Skeletal muscle tissue (tissue), 4 donors: ENCODE results near the gene BRI3BP. TPM values are rescaled to one million over a fixed set of nuclear protein-coding genes. Genes with fewer than 3 reads are reported as not detected.
A peak's percentile ranks its signal among the peaks of the same experiment; 100 is the strongest.

Source experiments
- H3K27ac ChIP-seq: one replicate; pipeline ENCODE4 v1.7.0; 2013; ENCODE audit warnings: mild to moderate bottlenecking, low read depth, low read length, inconsistent platforms
- H3K27me3 ChIP-seq, 3 donors: one replicate each; pipeline ENCODE4 v1.7.0; 2013; ENCODE audit warnings: low read length in 3 of 3; ENCODE audit not compliant: control insufficient read depth in 3 of 3, insufficient read depth in 3 of 3
- H3K36me3 ChIP-seq, 3 donors: one replicate each; pipeline ENCODE4 v1.7.0; 2013; ENCODE audit warnings: low read length in 3 of 3; ENCODE audit not compliant: control insufficient read depth in 3 of 3, insufficient read depth in 3 of 3
- H3K4me1 ChIP-seq, 3 donors: one replicate each; pipeline ENCODE4 v1.7.0; 2013; ENCODE audit warnings: low read length in 3 of 3, mild to moderate bottlenecking in 3 of 3; ENCODE audit not compliant: control insufficient read depth in 3 of 3, insufficient read depth in 3 of 3
- H3K4me3 ChIP-seq, 3 donors: one replicate each; pipeline ENCODE4 v1.7.0; 2013; ENCODE audit warnings: low read length in 3 of 3
- H3K9ac ChIP-seq, 3 donors: one replicate each; pipeline ENCODE4 v1.7.0; 2013; ENCODE audit warnings: low read length in 3 of 3, mild to moderate bottlenecking in 3 of 3, moderate library complexity in 2 of 3, low read depth in 1 of 3
- H3K9me3 ChIP-seq, 3 donors: one replicate each; pipeline ENCODE4 v1.7.0; 2013; ENCODE audit warnings: low read length in 3 of 3; ENCODE audit not compliant: control insufficient read depth in 3 of 3
- total RNA-seq: library from RNA; depleted of rRNA; stranded (reverse); fragments of >200 nt; gene quantifications from one replicate; pipeline ENCODE4 v1.2.3, GENCODE V29; 2014
- donor health status: Osteomylitis.

The BRI3BP gene
- total RNA-seq, 1 donor from 2014 or later = 4.2 TPM

GRCh38 chr12:125033288-125033687 lies 39.8 kb downstream of the BRI3BP start:
- no peaks in the 10 kb centered on the region for H3K27me3 ChIP-seq
- H3K27ac ChIP-seq = no peak overlapping the region
- no peak overlapping the region for H3K4me3 ChIP-seq
- no peaks in the 10 kb centered on the region for H3K4me1 ChIP-seq
- H3K9me3 ChIP-seq = no peaks in the 10 kb centered on the region
- H3K9ac ChIP-seq = no peak overlapping the region
- H3K36me3 ChIP-seq = no peaks in the 10 kb centered on the region

- H3K4me3 ChIP-seq = no peak overlapping the region
- no peaks in the 10 kb centered on the region for H3K4me1 ChIP-seq
- H3K9ac ChIP-seq = no peak overlapping the region
- H3K27ac ChIP-seq = no peak overlapping the region
- no peaks in the 10 kb centered on the region for H3K9me3 ChIP-seq
- no peaks in the 10 kb centered on the region for H3K36me3 ChIP-seq
- no peaks in the 10 kb centered on the region for H3K27me3 ChIP-seq
Observed at GRCh38 chr12:125038976-125039625, 45.7 kb downstream of the BRI3BP start.

- peaks cover 0 to 4% (median 2%) of the 10 kb centered on the region in 3 donors for H3K4me1 ChIP-seq
- H3K4me3 ChIP-seq = peak overlapping the region; percentile 72 to 88 (median 78)
- H3K27me3 ChIP-seq = no peaks in the 10 kb centered on the region
- H3K36me3 ChIP-seq = no peaks in the 10 kb centered on the region
- peak overlapping the region in 2 of 3 donors; percentile 57 to 76 for H3K9ac ChIP-seq
- H3K27ac ChIP-seq = no peak overlapping the region
- no peaks in the 10 kb centered on the region for H3K9me3 ChIP-seq
Observed at GRCh38 chr12:125049093-125049458, 55.6 kb downstream of the BRI3BP start.

DNA sequence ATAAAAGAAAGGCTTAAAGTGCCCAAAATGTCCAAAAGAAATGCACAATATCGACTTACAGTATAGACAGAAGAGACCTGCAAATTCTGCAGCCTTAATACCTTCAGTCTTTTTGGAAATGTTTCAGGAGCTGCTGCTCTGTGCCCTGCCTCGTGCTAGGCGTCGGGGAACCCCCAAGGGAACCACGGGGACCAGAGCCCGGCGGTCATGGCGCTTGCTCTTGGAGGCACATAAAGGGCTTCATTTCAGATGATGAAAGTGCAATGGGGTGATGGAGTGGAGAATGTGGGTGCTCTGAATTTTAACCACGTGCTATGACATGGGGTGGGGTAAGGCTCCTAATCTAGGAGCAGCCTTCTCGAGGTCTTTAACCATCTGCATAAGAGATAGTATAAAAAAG lies 57.0 kb downstream of the BRI3BP start:
- no peak overlapping the region for H3K4me3 ChIP-seq

DNA sequence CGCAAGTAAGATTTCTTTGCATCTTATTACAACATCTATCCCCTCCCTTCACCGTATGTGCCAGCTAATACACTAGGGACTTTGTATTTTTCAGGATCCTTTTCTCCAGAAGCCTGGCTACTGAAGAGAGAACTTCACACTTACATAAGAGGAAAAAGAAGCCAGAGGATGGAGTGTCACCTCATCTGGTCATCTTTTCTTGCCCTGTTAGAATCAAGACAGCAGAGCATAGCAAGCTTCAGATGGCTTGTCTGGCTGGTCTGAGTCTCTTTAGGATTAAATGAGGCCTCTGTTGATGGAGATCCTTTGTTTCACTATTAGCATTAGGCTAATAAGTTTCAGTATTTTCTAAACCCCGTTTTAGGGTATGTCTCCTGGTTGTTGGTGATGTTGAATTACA lies 57.4 kb downstream of the BRI3BP start:
- no peaks in the 10 kb centered on the region for H3K9me3 ChIP-seq
- H3K9ac ChIP-seq = no peak overlapping the region
- H3K36me3 ChIP-seq = no peaks in the 10 kb centered on the region
- peaks cover 0 to 4% (median 2%) of the 10 kb centered on the region in 3 donors for H3K4me1 ChIP-seq
- no peak overlapping the region for H3K27ac ChIP-seq
- H3K4me3 ChIP-seq = no peak overlapping the region
- H3K27me3 ChIP-seq = no peaks in the 10 kb centered on the region

More for the DNA sequence above, 57.0 kb downstream of the BRI3BP start:
- no peaks in the 10 kb centered on the region for H3K27me3 ChIP-seq
- peaks cover 0 to 4% (median 2%) of the 10 kb centered on the region in 3 donors for H3K4me1 ChIP-seq
- no peaks in the 10 kb centered on the region for H3K9me3 ChIP-seq
- no peak overlapping the region for H3K27ac ChIP-seq
- H3K36me3 ChIP-seq = no peaks in the 10 kb centered on the region
- no peak overlapping the region for H3K9ac ChIP-seq

DNA sequence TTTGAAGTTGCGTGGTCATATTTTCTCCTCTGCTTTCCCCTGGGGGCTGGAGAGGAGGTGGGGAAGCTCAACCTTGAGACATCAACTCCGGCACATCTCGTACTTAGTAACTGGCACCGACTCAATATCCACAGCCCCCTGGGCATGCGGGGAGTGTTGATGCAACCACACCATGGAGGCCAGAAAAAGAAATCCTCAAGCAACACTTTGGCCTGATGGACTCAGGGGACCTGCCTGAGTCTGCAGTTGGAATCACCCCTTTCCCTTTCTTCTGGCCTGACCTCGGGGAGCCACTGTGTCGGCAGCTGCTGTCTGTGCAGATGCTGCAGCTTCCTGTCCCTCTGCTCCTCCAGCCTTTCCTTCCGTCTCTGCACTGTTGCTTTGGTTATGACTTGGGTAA lies 60.4 kb downstream of the BRI3BP start:
- H3K36me3 ChIP-seq = no peaks in the 10 kb centered on the region
- no peaks in the 10 kb centered on the region for H3K9me3 ChIP-seq
- H3K27me3 ChIP-seq = peaks cover 0 to 5% (median 0%) of the 10 kb centered on the region in 3 donors

GRCh38 chr12:125055591-125055990 lies 62.1 kb downstream of the BRI3BP start:
- no peak overlapping the region for H3K9ac ChIP-seq
- H3K27ac ChIP-seq = no peak overlapping the region
- no peaks in the 10 kb centered on the region for H3K9me3 ChIP-seq
- H3K4me1 ChIP-seq = no peaks in the 10 kb centered on the region
- H3K27me3 ChIP-seq = peaks cover 0 to 5% (median 0%) of the 10 kb centered on the region in 3 donors
- no peaks in the 10 kb centered on the region for H3K36me3 ChIP-seq
- no peak overlapping the region for H3K4me3 ChIP-seq

More for the DNA sequence above, 60.4 kb downstream of the BRI3BP start:
- no peak overlapping the region for H3K27ac ChIP-seq
- no peak overlapping the region for H3K4me3 ChIP-seq
- H3K9ac ChIP-seq = no peak overlapping the region
- peaks cover 0 to 4% (median 2%) of the 10 kb centered on the region in 3 donors for H3K4me1 ChIP-seq

- Histone ChIP-seq H3K36me3 (no peaks in the 10 kb centered on the region), H3K27ac (no peak overlapping the region), H3K4me1 (no peaks in the 10 kb centered on the region), H3K27me3 (peaks cover 0 to 5% (median 0%) of the 10 kb centered on the region in 3 donors), H3K4me3 (no peak overlapping the region), H3K9ac (no peak overlapping the region), H3K9me3 (no peaks in the 10 kb centered on the region)
Observed at GRCh38 chr12:125056306-125056705, 62.9 kb downstream of the BRI3BP start.

- no peak overlapping the region for H3K27ac ChIP-seq
- H3K4me1 ChIP-seq = no peaks in the 10 kb centered on the region
- no peaks in the 10 kb centered on the region for H3K9me3 ChIP-seq
Observed at GRCh38 chr12:125057708-125058107, 64.3 kb downstream of the BRI3BP start.

GRCh38 chr12:125061229-125061628 lies 67.8 kb downstream of the BRI3BP start:
- Histone ChIP-seq H3K9ac (no peak overlapping the region), H3K36me3 (no peaks in the 10 kb centered on the region), H3K4me3 (no peak overlapping the region), H3K9me3 (no peaks in the 10 kb centered on the region), H3K27me3 (peaks cover 0 to 5% (median 0%) of the 10 kb centered on the region in 3 donors), H3K27ac (no peak overlapping the region), H3K4me1 (peaks cover 4 to 15% (median 13%) of the 10 kb centered on the region in 3 donors)

More at GRCh38 chr12:125057708-125058107, 64.3 kb downstream of the BRI3BP start:
- H3K36me3 ChIP-seq = no peaks in the 10 kb centered on the region
- H3K4me3 ChIP-seq = no peak overlapping the region
- H3K9ac ChIP-seq = no peak overlapping the region
- peaks cover 0 to 5% (median 0%) of the 10 kb centered on the region in 3 donors for H3K27me3 ChIP-seq
